GM12872 (cell line): ENCODE data around the gene KCNJ3.

ENCODE experiments used
- CTCF ChIP-seq: IDR thresholded peaks from 3 replicates; pipeline ENCODE4 v1.5.1; 2011; ENCODE audit warnings: low read depth, mild to moderate bottlenecking, low read length, moderate library complexity; ENCODE audit not compliant: insufficient read depth

The KCNJ3 gene

GRCh38 chr2:154707994-154708575, 9.6 kb downstream of the KCNJ3 start:
- TF ChIP-seq CTCF, result no peak

- TF ChIP-seq CTCF, result no peak
Observed at GRCh38 chr2:154709215-154709614, 10.7 kb downstream of the KCNJ3 start.

GRCh38 chr2:154710078-154710477, 11.6 kb downstream of the KCNJ3 start:
- no peak for TF ChIP-seq CTCF

GRCh38 chr2:154710685-154711084, 12.2 kb downstream of the KCNJ3 start:
- no peak for TF ChIP-seq CTCF

- no peak for TF ChIP-seq CTCF
Observed at GRCh38 chr2:154713675-154714074, 15.2 kb downstream of the KCNJ3 start.

GRCh38 chr2:154720651-154721050, 22.2 kb downstream of the KCNJ3 start:
- no peak for TF ChIP-seq CTCF

GRCh38 chr2:154724194-154724797, 25.8 kb downstream of the KCNJ3 start:
- TF ChIP-seq CTCF, result no peak
